OCI-LY7 (cell line): ENCODE data around the gene ATF7. TPM values are rescaled to one million over a fixed set of nuclear protein-coding genes. Genes with fewer than 3 reads are reported as not detected.

Experiments
- BruUV-seq: library from RNA; stranded (reverse); fragments of 400-500 nt; replicated peaks from 2 replicates; lab custom pipeline; 2021; lab: Mats Ljungman, UMichigan
- CTCF ChIA-PET: fragments of 300-600 bp; sonication (Branson Sonifier 250); formaldehyde crosslinking; loops from one replicate; lab custom pipeline; 2022; ENCODE audit warnings: antibody characterized with exemption; ENCODE audit not compliant: unreplicated experiment; lab: Charles Lee
- POLR2A ChIA-PET: fragments of 300-600 bp; sonication (Branson Sonifier 250); formaldehyde crosslinking; loops from one replicate; lab custom pipeline; 2022; ENCODE audit warnings: antibody characterized with exemption; lab: Charles Lee
- DNase-seq: peaks from one replicate; pipeline ENCODE4 v3.0.0-alpha.2; 2015; ENCODE audit warnings: low spot score
- H2AFZ ChIP-seq: fragments of 200-600 bp; sonication (generic), shearing (Covaris generic); 2 replicates; pipeline ENCODE4 v1.6.1; 2014; ENCODE audit warnings: mild to moderate bottlenecking, antibody characterized with exemption, low read length, moderate library complexity
- H3K27ac ChIP-seq: fragments of 200-600 bp; sonication (generic); 2 replicates; pipeline ENCODE4 v1.5.1; 2014; ENCODE audit warnings: mixed run types, low read depth, mild to moderate bottlenecking, moderate library complexity, low read length, inconsistent platforms; ENCODE audit not compliant: poor library complexity, severe bottlenecking
- H3K36me3 ChIP-seq: fragments of 200-600 bp; sonication (generic); 2 replicates; pipeline ENCODE4 v1.6.1; 2014; ENCODE audit warnings: mild to moderate bottlenecking, antibody characterized with exemption, low read length, moderate library complexity, mixed read lengths; ENCODE audit not compliant: insufficient read depth
- H3K4me1 ChIP-seq: fragments of 200-600 bp; sonication (generic); 2 replicates; pipeline ENCODE4 v1.5.1; 2014; ENCODE audit warnings: mild to moderate bottlenecking, low read length; ENCODE audit not compliant: insufficient read depth, poor library complexity, severe bottlenecking
- H3K4me2 ChIP-seq: fragments of 200-600 bp; sonication (generic); 2 replicates; pipeline ENCODE4 v1.6.1; 2014; ENCODE audit warnings: mild to moderate bottlenecking, low read length
- H3K4me3 ChIP-seq: fragments of 200-600 bp; sonication (generic); 2 replicates; pipeline ENCODE4 v1.5.1; 2014; ENCODE audit warnings: mild to moderate bottlenecking, low read depth, low read length; ENCODE audit not compliant: poor library complexity, severe bottlenecking
- H3K79me2 ChIP-seq: fragments of 200-600 bp; sonication (generic); 2 replicates; pipeline ENCODE4 v1.6.1; 2016; ENCODE audit warnings: low read depth, mild to moderate bottlenecking, low read length, moderate library complexity, mixed read lengths; ENCODE audit not compliant: insufficient read depth
- H3K9me2 ChIP-seq: fragments of 200-600 bp; sonication (generic); 2 replicates; pipeline ENCODE4 v1.6.1; 2016; ENCODE audit warnings: mild to moderate bottlenecking, low read length, mixed read lengths; ENCODE audit not compliant: insufficient read depth
- H3K9me3 ChIP-seq: fragments of 200-600 bp; sonication (generic); 2 replicates; pipeline ENCODE4 v1.6.1; 2014; ENCODE audit warnings: mild to moderate bottlenecking, mixed run types, low read length, mixed read lengths
- H4K20me1 ChIP-seq: fragments of 200-600 bp; sonication (generic); 2 replicates; pipeline ENCODE4 v1.6.1; 2014; ENCODE audit warnings: mild to moderate bottlenecking, antibody characterized with exemption, low read length, moderate library complexity, mixed read lengths; ENCODE audit not compliant: insufficient read depth
- EZH2phosphoT487 ChIP-seq: fragments of 200-600 bp; sonication (generic); IDR thresholded peaks from 2 replicates; pipeline ENCODE4 v1.6.1; 2018; ENCODE audit warnings: low read depth, borderline replicate concordance, mild to moderate bottlenecking, mixed run types, antibody characterized with exemption, low read length, moderate library complexity, mixed read lengths
- intact Hi-C: fragments of 100-400 bp; cut with micrococcal nuclease; formaldehyde crosslinking; loops from one replicate; pipeline ENCODE4 v1.10.0; 2022; ENCODE audit not compliant: unreplicated experiment
- total RNA-seq, 2 experiments: library from RNA; depleted of rRNA in 1 of 2; stranded (reverse); fragments of >200 nt in 1 of 2; shearing (Covaris generic) in 1 of 2; gene quantifications; 2 replicates each; pipeline ENCODE4 v1.2.3, GENCODE V29; 2014 to 2022
- TF ChIP-seq, protein P1 (sequence below): fragments of 200-600 bp; sonication (generic); conservative IDR thresholded peaks from 2 replicates; pipeline ENCODE4 v1.5.1; 2014; ENCODE audit warnings: mild to moderate bottlenecking, antibody characterized with exemption, low read length, moderate library complexity, mixed read lengths

ATF7 gene
- total RNA-seq, 2 experiments from 2014 or later, result 6.8 to 23.2 TPM

GRCh38 chr12:53514628-53515290, 111.4 kb downstream of the ATF7 start:
- Histone ChIP-seq H3K4me1 (no peaks in the 10 kb centered on the region), H3K4me3 (no peak overlapping the region), H3K79me2 (no peaks in the 10 kb centered on the region), H3K9me3 (no peaks in the 10 kb centered on the region), H3K4me2 (no peak overlapping the region), H4K20me1 (no peaks in the 10 kb centered on the region), H3K9me2 (no peaks in the 10 kb centered on the region), H2AFZ (no peak overlapping the region), H3K27ac (no peak overlapping the region), H3K36me3 (peaks cover 13% of the 10 kb centered on the region; the same call in 1 of the 2 replicates)
- no TSS peak for BruUV-seq
- no peak for DNase-seq
- TF ChIP-seq EZH2phosphoT487, result no peak
- TF ChIP-seq, protein P1, sequence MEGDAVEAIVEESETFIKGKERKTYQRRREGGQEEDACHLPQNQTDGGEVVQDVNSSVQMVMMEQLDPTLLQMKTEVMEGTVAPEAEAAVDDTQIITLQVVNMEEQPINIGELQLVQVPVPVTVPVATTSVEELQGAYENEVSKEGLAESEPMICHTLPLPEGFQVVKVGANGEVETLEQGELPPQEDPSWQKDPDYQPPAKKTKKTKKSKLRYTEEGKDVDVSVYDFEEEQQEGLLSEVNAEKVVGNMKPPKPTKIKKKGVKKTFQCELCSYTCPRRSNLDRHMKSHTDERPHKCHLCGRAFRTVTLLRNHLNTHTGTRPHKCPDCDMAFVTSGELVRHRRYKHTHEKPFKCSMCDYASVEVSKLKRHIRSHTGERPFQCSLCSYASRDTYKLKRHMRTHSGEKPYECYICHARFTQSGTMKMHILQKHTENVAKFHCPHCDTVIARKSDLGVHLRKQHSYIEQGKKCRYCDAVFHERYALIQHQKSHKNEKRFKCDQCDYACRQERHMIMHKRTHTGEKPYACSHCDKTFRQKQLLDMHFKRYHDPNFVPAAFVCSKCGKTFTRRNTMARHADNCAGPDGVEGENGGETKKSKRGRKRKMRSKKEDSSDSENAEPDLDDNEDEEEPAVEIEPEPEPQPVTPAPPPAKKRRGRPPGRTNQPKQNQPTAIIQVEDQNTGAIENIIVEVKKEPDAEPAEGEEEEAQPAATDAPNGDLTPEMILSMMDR, result no peak
- ChIA-PET CTCF (no interaction called here), POLR2A (interaction anchor here (0.9 to 1.1 kb wide), 2 partner anchors 10 to 14 kb away, joined by 3 to 5 read pairs; partner anchors contain the start of gene TARBP2)
- intact Hi-C loops, result no loop called here

DNA sequence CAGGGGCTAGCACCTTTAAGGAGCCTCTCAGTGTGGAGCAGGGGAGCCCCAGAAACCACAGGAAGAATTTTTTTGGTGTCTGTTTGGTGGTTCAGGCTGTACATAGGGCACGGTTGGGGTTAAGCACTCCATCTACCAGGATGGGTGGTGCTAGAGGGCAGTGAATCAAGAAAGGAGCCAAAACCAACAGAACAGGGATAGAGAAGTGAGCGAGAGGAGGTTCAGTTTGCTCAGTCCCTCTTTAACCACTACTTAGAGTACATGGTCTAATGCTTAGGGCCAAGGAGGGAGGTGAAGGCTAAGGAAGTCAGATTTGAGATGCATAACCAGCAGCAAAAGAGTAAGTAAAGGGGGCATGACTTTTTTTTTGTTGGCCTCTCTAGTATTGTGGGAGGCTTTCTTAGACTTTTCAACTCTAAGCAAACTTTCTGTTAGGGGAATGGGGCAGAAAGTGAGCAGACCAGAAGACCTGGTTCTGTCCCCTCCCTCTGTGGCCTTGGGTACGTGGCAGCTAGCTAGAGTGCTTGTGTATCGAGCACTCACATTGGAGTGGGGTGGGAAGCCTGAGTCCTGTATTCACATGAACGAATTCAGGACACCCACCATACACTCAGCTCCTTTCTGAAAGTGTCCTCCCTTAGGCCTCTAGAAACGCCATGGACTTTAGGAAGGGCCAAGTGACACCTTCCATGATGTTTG, 112.3 kb downstream of the ATF7 start:
- DNase-seq, result no peak
- Histone ChIP-seq H3K4me3 (no peak overlapping the region), H2AFZ (no peak overlapping the region), H3K79me2 (no peaks in the 10 kb centered on the region), H3K9me3 (no peaks in the 10 kb centered on the region), H3K4me2 (no peak overlapping the region), H3K9me2 (no peaks in the 10 kb centered on the region), H3K4me1 (peaks cover 2% of the 10 kb centered on the region), H3K27ac (no peak overlapping the region), H3K36me3 (peaks cover 13% of the 10 kb centered on the region; the same call in 1 of the 2 replicates), H4K20me1 (no peaks in the 10 kb centered on the region)
- no TSS peak for BruUV-seq
- ChIA-PET POLR2A (interaction anchor here (0.6 to 1.2 kb wide), 3 partner anchors 11 to 161 kb away, joined by 3 to 4 read pairs (median 3); no protein-coding TSS in a partner anchor), CTCF (no interaction called here)
- TF ChIP-seq, protein P1, result no peak
- TF ChIP-seq EZH2phosphoT487, result no peak
- intact Hi-C loops, result no loop called here
